ENCODE data around the gene ELFN1.

DNA sequence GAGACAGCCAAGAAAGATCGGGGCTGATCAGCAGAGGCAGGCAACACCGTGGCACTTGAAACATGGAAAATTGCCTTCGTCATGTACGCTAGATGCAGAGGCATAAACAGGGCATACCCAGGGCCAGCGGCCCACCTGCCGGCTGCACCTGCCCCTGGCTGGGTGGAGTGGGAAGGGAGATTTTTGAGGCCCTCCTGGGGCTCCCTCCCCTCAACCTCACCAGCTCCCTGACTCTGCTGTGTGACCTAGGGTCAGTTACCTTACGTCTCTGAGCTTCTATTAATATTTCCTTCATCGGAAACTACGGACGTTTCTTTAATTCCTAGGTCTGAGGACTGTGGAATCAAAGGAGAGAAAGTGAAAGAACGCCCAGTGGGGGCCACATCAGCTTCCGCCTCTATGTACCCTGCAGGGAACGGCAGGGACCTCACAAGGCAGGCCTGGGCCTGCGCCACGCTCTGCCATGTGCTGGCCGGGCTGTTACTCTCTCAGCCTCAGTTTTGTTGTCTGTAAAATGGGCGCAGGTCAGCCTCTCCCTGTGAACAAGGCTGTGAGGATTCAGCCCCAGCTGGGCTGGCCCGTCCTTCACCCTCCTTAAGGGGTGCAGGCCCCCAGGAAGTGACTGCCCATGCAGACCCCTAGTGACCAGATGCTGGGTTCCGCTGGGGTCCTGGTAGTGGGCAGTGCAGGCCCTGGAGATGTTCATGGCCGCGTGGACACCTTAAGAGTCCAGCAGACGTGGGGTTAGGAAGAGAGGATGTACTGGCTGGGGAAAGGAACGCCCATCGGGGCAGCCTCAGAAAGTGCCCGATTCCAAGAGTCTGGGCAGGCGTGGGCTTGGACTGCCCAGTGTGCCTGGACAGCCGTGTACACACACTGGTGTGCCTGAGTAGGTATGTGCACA is 22.7 kb downstream of the ELFN1 start:
- TF ChIP-seq, protein P1, sequence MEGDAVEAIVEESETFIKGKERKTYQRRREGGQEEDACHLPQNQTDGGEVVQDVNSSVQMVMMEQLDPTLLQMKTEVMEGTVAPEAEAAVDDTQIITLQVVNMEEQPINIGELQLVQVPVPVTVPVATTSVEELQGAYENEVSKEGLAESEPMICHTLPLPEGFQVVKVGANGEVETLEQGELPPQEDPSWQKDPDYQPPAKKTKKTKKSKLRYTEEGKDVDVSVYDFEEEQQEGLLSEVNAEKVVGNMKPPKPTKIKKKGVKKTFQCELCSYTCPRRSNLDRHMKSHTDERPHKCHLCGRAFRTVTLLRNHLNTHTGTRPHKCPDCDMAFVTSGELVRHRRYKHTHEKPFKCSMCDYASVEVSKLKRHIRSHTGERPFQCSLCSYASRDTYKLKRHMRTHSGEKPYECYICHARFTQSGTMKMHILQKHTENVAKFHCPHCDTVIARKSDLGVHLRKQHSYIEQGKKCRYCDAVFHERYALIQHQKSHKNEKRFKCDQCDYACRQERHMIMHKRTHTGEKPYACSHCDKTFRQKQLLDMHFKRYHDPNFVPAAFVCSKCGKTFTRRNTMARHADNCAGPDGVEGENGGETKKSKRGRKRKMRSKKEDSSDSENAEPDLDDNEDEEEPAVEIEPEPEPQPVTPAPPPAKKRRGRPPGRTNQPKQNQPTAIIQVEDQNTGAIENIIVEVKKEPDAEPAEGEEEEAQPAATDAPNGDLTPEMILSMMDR (IDR thresholded peaks at IDR 0.05), result no peak
- TF ChIP-seq POLR2A (IDR thresholded peaks at IDR 0.05), result no peak
